Activated CD4-positive, CD25-positive, alpha-beta regulatory T cell treated with anti-CD3 and anti-CD28 coated beads, Interleukin-2, amount 50 U/mL, for 72 hours (primary cell): ENCODE results near the gene MFSD2A.
"Not testable (repeated sequence)": the region's sequence is repeated elsewhere in the genome, so short reads cannot be mapped to it uniquely, and the experiment has no call there.

ENCODE experiments used
- DNase-seq: peaks from one replicate; pipeline ENCODE4 v3.0.0; 2021

The MFSD2A gene

DNA sequence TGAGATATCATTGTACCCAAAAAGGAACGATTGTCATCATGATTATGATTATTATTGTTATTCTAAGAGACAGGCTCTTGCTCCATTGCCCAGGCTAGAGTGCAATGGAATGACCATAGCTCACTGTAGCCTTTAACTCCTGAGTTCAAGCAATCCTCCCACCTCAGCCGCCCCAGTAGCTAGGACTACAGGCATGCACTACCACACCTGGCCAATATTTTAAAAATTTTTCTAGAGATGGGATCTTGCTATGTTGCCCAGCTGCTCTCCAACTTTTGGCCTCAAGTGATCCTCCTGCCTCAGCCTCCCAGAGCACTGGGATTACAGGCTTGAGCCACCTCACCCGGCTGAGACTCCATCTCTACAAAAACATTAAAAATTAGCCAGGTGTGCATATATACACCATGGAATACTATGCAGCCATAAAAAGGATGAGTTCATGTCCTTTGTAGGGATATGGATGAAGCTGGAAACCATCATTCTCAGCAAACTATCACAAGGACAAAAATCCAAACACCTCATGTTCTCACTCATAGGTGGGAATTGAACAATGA, 52.6 kb downstream of the MFSD2A start:
- DNase-seq = not testable (repeated sequence)

DNA sequence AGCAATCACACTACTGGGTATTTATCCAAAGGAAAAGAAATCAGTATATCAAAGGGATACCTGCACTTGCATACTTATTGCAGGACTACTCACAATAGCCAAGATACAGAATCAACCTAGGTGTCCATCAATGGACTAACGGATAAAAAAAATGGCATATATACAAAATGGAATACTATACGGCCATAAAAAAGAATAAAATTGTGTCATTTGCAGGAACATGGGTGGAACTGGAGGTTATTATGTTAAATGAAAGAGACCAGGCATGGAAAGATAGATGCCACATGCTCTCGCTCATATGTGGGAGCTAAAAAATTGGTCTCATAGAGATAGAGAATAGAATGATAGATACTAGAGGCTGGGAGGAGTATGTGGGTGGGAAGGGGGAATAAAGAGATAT, 56.3 kb downstream of the MFSD2A start:
- no peak for DNase-seq

DNA sequence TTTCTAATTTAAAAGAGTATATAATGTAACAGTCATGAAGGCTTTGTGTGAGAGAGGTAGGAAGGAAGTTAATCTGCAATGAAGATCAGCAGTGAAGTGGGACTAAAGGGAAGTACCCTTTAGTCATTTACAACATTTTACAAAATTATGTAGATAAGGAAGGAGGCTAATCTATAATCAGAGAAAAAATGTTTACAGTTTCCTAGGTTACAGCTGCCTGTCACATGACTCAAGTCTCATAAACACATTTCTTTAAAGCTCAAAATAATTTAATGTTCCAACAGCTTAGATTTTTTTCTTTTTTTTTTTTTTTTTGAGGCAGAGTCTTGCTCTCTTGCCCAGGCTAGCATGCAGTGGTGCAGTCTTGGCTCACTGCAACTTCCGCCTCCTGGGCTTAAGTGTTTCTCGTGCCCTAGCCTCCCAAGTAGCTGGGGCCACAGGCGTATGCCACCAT, 59.3 kb downstream of the MFSD2A start:
- DNase-seq = no peak

DNA sequence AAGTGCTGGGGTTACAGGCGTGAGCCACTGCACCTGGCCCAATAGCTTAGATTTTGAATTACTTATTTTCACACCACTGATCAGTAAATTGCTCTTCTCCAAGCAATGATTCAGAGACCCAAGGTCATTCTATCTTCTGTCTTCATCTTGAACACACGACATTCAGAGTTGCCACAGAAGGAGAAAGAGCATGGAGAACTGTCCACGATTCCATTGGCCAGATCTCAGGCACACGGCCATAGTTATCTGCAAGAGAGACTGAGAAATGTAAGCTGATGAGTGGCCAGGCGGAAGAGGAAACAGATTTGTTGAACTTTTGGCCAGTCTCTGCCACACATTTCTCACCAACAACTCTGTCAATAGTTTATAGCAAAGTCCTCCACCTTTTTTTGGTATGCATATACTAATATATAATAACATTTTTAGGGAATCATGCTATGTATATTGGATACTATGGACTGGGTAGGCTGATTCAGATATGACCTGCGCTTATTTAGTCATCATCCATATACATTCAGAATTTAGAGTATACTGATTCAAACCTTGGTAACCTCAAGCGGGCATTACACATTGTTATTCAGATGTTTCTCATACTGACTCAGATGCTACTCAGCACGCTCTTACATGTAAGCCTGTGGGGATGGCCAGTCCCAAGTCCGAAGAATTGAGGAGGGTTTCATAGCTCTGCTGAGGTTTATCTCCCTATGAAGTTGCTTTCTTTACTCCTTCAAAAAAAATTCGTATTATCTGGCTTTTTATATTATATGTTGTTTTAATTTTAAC, 60.1 kb downstream of the MFSD2A start:
- DNase-seq = no peak

DNA sequence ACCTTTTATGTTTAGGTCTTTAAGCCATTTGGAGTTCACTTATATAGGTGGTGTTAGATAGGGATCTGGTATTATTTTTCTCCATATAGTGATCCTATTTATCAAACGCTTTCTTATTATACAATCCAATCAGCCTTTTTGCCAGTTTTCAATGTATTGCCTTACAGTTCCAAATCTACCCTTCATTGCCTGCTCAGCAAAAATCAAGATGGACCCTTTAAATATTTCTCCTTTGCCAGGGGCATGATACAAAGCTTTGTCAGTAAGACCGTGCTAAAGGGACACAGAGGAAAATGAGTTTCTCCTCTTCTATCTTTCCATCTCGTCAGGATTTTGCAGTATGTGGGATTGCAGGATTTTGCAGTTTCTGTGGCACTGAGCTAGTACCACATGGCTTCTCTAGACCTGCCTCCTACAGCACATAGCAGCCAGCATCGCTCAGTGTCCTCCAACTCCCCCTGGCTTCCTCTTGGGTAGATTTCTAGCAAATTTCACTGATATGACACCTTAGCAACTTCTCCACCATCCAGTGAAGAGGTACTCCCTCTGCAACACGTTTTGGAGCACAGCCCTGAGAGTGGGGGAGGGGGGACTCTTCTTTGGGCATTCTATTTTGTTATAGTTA, 63.1 kb downstream of the MFSD2A start:
- no peak for DNase-seq
